Neutrophil (primary cell): Measurements from ENCODE around the gene LOXHD1.

Experiments used
- H3K27ac ChIP-seq: fragments of 200-600 bp; sonication (generic); 2 replicates; pipeline ENCODE4 v1.5.1; 2016; ENCODE audit warnings: mild to moderate bottlenecking, moderate library complexity
- H3K27me3 ChIP-seq: fragments of 200-600 bp; sonication (generic); 2 replicates; pipeline ENCODE4 v1.6.0; 2016; ENCODE audit warnings: mild to moderate bottlenecking
- H3K36me3 ChIP-seq: fragments of 200-600 bp; sonication (generic); 2 replicates; pipeline ENCODE4 v1.5.1; 2017
- H3K4me1 ChIP-seq, 2 experiments: fragments of 200-600 bp in 1 of 2; sonication (generic) in 1 of 2; 1 replicate in 1 of 2; 2 replicates in 1 of 2; pipeline versions ENCODE4 v1.5.1 to v1.6.1; 2013 to 2016; ENCODE audit warnings: low read depth in 1 of 2, low read length in 1 of 2, mild to moderate bottlenecking in 1 of 2, moderate library complexity in 1 of 2; ENCODE audit not compliant: control insufficient read depth in 1 of 2, insufficient read depth in 1 of 2
- H3K4me3 ChIP-seq, 2 experiments: fragments of 200-600 bp in 1 of 2; sonication (generic) in 1 of 2; 1 replicate in 1 of 2; 2 replicates in 1 of 2; pipeline ENCODE4 v1.5.1; 2013 to 2016; ENCODE audit warnings: low read depth in 1 of 2, low read length in 1 of 2, mild to moderate bottlenecking in 1 of 2, moderate library complexity in 1 of 2
- H3K9me3 ChIP-seq: fragments of 200-600 bp; sonication (generic); 2 replicates; pipeline ENCODE4 v1.5.1; 2016
- TF ChIP-seq, protein P1 (sequence below): fragments of 200-600 bp; sonication (generic); IDR thresholded peaks from 2 replicates; pipeline ENCODE4 v1.5.1; 2016; ENCODE audit warnings: antibody characterized with exemption

The LOXHD1 gene

DNA sequence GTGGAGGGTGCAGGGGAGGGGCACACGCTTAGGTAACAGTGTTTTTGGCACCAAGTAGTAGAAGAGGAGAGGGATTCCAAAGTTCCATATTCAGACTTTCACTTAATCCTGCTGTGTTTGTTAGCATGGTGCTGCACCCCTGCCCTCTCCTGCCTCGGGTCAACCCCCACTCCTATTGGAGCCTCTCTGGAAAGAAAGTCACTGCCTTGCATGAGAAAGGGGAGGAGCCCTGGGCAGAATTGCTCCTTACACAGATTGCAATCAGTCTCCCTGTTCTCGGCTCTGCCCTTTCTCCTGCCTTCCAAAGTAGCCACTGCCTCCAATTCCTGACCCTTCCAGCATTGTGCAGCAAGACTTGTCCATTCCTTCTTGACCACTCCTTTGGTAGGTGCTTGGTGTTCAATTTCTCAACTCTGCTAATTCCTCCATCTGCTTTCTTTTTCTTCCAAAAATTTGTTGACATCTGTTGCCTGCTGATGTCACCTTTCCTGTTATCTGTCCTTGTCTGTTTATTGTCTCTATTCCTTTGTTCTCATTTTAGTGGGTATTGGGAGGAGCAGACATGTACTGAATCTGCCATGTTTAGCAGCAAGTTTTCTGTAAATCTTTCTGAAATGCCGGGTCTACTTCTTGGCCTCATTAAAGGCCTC, 225.4 kb downstream of the LOXHD1 start:
- Histone ChIP-seq H3K36me3 (no peaks in the 10 kb centered on the region), H3K9me3 (no peaks in the 10 kb centered on the region), H3K4me1 (no peaks in the 10 kb centered on the region), H3K4me3 (no peak overlapping the region), H3K27ac (no peak overlapping the region), H3K27me3 (peaks cover 41% of the 10 kb centered on the region)
- TF ChIP-seq, protein P1, sequence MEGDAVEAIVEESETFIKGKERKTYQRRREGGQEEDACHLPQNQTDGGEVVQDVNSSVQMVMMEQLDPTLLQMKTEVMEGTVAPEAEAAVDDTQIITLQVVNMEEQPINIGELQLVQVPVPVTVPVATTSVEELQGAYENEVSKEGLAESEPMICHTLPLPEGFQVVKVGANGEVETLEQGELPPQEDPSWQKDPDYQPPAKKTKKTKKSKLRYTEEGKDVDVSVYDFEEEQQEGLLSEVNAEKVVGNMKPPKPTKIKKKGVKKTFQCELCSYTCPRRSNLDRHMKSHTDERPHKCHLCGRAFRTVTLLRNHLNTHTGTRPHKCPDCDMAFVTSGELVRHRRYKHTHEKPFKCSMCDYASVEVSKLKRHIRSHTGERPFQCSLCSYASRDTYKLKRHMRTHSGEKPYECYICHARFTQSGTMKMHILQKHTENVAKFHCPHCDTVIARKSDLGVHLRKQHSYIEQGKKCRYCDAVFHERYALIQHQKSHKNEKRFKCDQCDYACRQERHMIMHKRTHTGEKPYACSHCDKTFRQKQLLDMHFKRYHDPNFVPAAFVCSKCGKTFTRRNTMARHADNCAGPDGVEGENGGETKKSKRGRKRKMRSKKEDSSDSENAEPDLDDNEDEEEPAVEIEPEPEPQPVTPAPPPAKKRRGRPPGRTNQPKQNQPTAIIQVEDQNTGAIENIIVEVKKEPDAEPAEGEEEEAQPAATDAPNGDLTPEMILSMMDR: no peak

- Histone ChIP-seq H3K36me3 (no peaks in the 10 kb centered on the region), H3K4me3 (no peak overlapping the region), H3K9me3 (no peaks in the 10 kb centered on the region), H3K27ac (no peak overlapping the region), H3K4me1 (no peaks in the 10 kb centered on the region), H3K27me3 (peaks cover 48% of the 10 kb centered on the region)
- TF ChIP-seq, protein P1: no peak
Observed at GRCh38 chr18:46429649-46430224, 227.3 kb downstream of the LOXHD1 start.

- Histone ChIP-seq H3K4me3 (no peak overlapping the region), H3K27me3 (peaks cover 45% of the 10 kb centered on the region), H3K4me1 (no peaks in the 10 kb centered on the region), H3K27ac (no peak overlapping the region), H3K9me3 (no peaks in the 10 kb centered on the region), H3K36me3 (no peaks in the 10 kb centered on the region)
- TF ChIP-seq, protein P1: no peak
Observed at GRCh38 chr18:46429130-46429529, 227.9 kb downstream of the LOXHD1 start.

- Histone ChIP-seq H3K9me3 (no peaks in the 10 kb centered on the region), H3K27ac (no peak overlapping the region), H3K36me3 (no peaks in the 10 kb centered on the region), H3K4me1 (no peaks in the 10 kb centered on the region), H3K27me3 (peaks cover 38% of the 10 kb centered on the region), H3K4me3 (no peak overlapping the region)
- TF ChIP-seq, protein P1: no peak
Observed at GRCh38 chr18:46428368-46428767, 228.7 kb downstream of the LOXHD1 start.

- Histone ChIP-seq H3K4me3 (no peak overlapping the region), H3K9me3 (no peaks in the 10 kb centered on the region), H3K27ac (no peak overlapping the region), H3K4me1 (no peaks in the 10 kb centered on the region), H3K36me3 (no peaks in the 10 kb centered on the region), H3K27me3 (peaks cover 28% of the 10 kb centered on the region)
- TF ChIP-seq, protein P1: no peak
Observed at GRCh38 chr18:46427216-46427995, 229.6 kb downstream of the LOXHD1 start.
